Activated CD8-positive, alpha-beta T cell treated with anti-CD3 and anti-CD28 coated beads for 36 hours (primary cell): Measurements from ENCODE around the gene GPR45. TPM values are rescaled to one million over a fixed set of nuclear protein-coding genes. Genes with fewer than 3 reads are reported as not detected.
"Not testable (repeated sequence)": the region's sequence is repeated elsewhere in the genome, so short reads cannot be mapped to it uniquely, and the experiment has no call there.

Experiments used
- ATAC-seq: fragments of 200-7000 bp; cut with Tn5 transposase; one replicate; pipeline ENCODE4 v1.10.0; 2021; ENCODE audit warnings: mild to moderate bottlenecking, moderate library complexity
- CTCF ChIA-PET: fragments of 350-600 bp; sonication (Branson Sonifier 250); formaldehyde crosslinking; loops from one replicate; lab custom pipeline; 2021; ENCODE audit warnings: antibody characterized with exemption; lab: Charles Lee
- POLR2A ChIA-PET: fragments of 350-600 bp; sonication (Branson Sonifier 250); formaldehyde crosslinking; loops from one replicate; lab custom pipeline; 2021; ENCODE audit warnings: antibody characterized with exemption; lab: Charles Lee
- DNase-seq: peaks from one replicate; pipeline ENCODE4 v3.0.0-alpha.2; 2020
- H3K27ac Mint-ChIP-seq: one replicate; pipeline ENCODE4 v1.8.0; 2021; ENCODE audit warnings: mild to moderate bottlenecking, mixed read lengths
- H3K27me3 Mint-ChIP-seq: one replicate; pipeline ENCODE4 v1.8.0; 2021; ENCODE audit warnings: mixed read lengths
- H3K36me3 Mint-ChIP-seq: one replicate; pipeline ENCODE4 v1.8.0; 2021; ENCODE audit warnings: low read depth, mixed read lengths
- H3K4me1 Mint-ChIP-seq: one replicate; pipeline ENCODE4 v1.8.0; 2021; ENCODE audit warnings: low read depth, mixed read lengths
- H3K4me3 Mint-ChIP-seq: one replicate; pipeline ENCODE4 v1.8.0; 2021; ENCODE audit warnings: mild to moderate bottlenecking, moderate library complexity, mixed read lengths
- H3K9me3 Mint-ChIP-seq: one replicate; pipeline ENCODE4 v1.8.0; 2021; ENCODE audit warnings: mixed read lengths
- CTCF ChIP-seq: fragments of 200-600 bp; IDR thresholded peaks from one replicate; pipeline ENCODE4 v1.8.0; 2022; ENCODE audit warnings: antibody characterized with exemption, mild to moderate bottlenecking
- intact Hi-C: fragments of 100-400 bp; cut with micrococcal nuclease; formaldehyde crosslinking; loops from one replicate; pipeline ENCODE4 v1.10.0; 2022
- total RNA-seq, 2 experiments: library from RNA; stranded (reverse); gene quantifications; one replicate each; pipeline ENCODE4 v1.2.3, GENCODE V29; 2021

GPR45 gene
- total RNA-seq, 2 experiments from 2014 or later: not detected

- CTCF ChIA-PET: interaction anchor here (1.2 to 1.7 kb wide), 4 partner anchors 11 to 129 kb away, joined by 3 to 7 read pairs (median 5); no protein-coding TSS in a partner anchor
- no peak overlapping the region for H3K27ac Mint-ChIP-seq
- H3K9me3 Mint-ChIP-seq: no peaks in the 10 kb centered on the region
- no peaks in the 10 kb centered on the region for H3K36me3 Mint-ChIP-seq
- intact Hi-C loops: no loop called here
- POLR2A ChIA-PET: no interaction called here
- DNase-seq (no peak), ATAC-seq (no peak)
- no peaks in the 10 kb centered on the region for H3K27me3 Mint-ChIP-seq
- no peak overlapping the region for H3K4me3 Mint-ChIP-seq
- no peak for TF ChIP-seq CTCF
- H3K4me1 Mint-ChIP-seq: no peaks in the 10 kb centered on the region
Measured at GRCh38 chr2:105243961-105244360, 2.4 kb downstream of the GPR45 start.

- intact Hi-C loops: no loop called here
- H3K4me1 Mint-ChIP-seq: no peaks in the 10 kb centered on the region
- no peak for DNase-seq
- H3K36me3 Mint-ChIP-seq: no peaks in the 10 kb centered on the region
- CTCF ChIA-PET: interaction anchor here (1.3 to 1.6 kb wide), 2 partner anchors 11 to 12 kb away, joined by 4 to 7 read pairs; no protein-coding TSS in a partner anchor
- ATAC-seq: no peak
- no peaks in the 10 kb centered on the region for H3K9me3 Mint-ChIP-seq
- no peak overlapping the region for H3K27ac Mint-ChIP-seq
- TF ChIP-seq CTCF: no peak
- H3K4me3 Mint-ChIP-seq: no peak overlapping the region
- POLR2A ChIA-PET: no interaction called here
- no peaks in the 10 kb centered on the region for H3K27me3 Mint-ChIP-seq
Measured at GRCh38 chr2:105244451-105244850, 2.9 kb downstream of the GPR45 start.

GRCh38 chr2:105248316-105249070, 7.0 kb downstream of the GPR45 start:
- no peak overlapping the region for H3K4me3 Mint-ChIP-seq
- POLR2A ChIA-PET: no interaction called here
- no peaks in the 10 kb centered on the region for H3K9me3 Mint-ChIP-seq
- ATAC-seq (no peak), DNase-seq (no peak)
- no peaks in the 10 kb centered on the region for H3K4me1 Mint-ChIP-seq
- no peak for TF ChIP-seq CTCF
- intact Hi-C loops: no loop called here
- H3K27ac Mint-ChIP-seq: no peak overlapping the region
- no peaks in the 10 kb centered on the region for H3K27me3 Mint-ChIP-seq
- CTCF ChIA-PET: interaction anchor here (0.6 kb wide), 1 partner anchor 10 kb away, joined by 3 read pairs; no protein-coding TSS in a partner anchor
- no peaks in the 10 kb centered on the region for H3K36me3 Mint-ChIP-seq

- TF ChIP-seq CTCF: no peak
- Mint-ChIP-seq H3K4me1 (no peaks in the 10 kb centered on the region), H3K9me3 (no peaks in the 10 kb centered on the region), H3K4me3 (no peak overlapping the region), H3K27me3 (no peaks in the 10 kb centered on the region), H3K27ac (no peak overlapping the region), H3K36me3 (no peaks in the 10 kb centered on the region)
- intact Hi-C loops: no loop called here
- ATAC-seq (no peak), DNase-seq (no peak)
- ChIA-PET POLR2A (no interaction called here), CTCF (no interaction called here)
Measured at GRCh38 chr2:105249181-105249580, 7.6 kb downstream of the GPR45 start.

- no peaks in the 10 kb centered on the region for H3K4me1 Mint-ChIP-seq
- H3K9me3 Mint-ChIP-seq: no peaks in the 10 kb centered on the region
- no peaks in the 10 kb centered on the region for H3K36me3 Mint-ChIP-seq
- no peaks in the 10 kb centered on the region for H3K27me3 Mint-ChIP-seq
- POLR2A ChIA-PET: interaction anchor here (0.7 kb wide), 1 partner anchor 59 kb away, joined by 3 read pairs; no protein-coding TSS in a partner anchor
- ATAC-seq (no peak), DNase-seq (no peak)
- H3K4me3 Mint-ChIP-seq: no peak overlapping the region
- CTCF ChIA-PET: no interaction called here
- H3K27ac Mint-ChIP-seq: no peak overlapping the region
- TF ChIP-seq CTCF: no peak
- intact Hi-C loops: no loop called here
Measured at GRCh38 chr2:105249891-105250290, 8.3 kb downstream of the GPR45 start.

GRCh38 chr2:105251016-105251648, 9.6 kb downstream of the GPR45 start:
- POLR2A ChIA-PET, DNase-seq, H3K4me1 Mint-ChIP-seq, ATAC-seq, CTCF ChIA-PET, H3K36me3 Mint-ChIP-seq, H3K9me3 Mint-ChIP-seq, H3K27ac Mint-ChIP-seq, intact Hi-C loops, H3K4me3 Mint-ChIP-seq, H3K27me3 Mint-ChIP-seq: not testable (repeated sequence)
